Fibroblast of mammary gland (primary cell): Measurements from ENCODE around the gene OAS3.

Experiments used
- DNase-seq: peaks from one replicate; pipeline ENCODE4 v3.0.0-alpha.2; 2010; ENCODE audit warnings: low read depth
- H3K4me3 ChIP-seq: 2 replicates; pipeline ENCODE4 v1.5.1; 2011; ENCODE audit warnings: low read depth, mild to moderate bottlenecking, low read length, moderate library complexity; ENCODE audit not compliant: control insufficient read depth
- CTCF ChIP-seq: conservative IDR thresholded peaks from 2 replicates; pipeline ENCODE4 v1.5.1; 2011; ENCODE audit warnings: low read depth, low read length, inconsistent platforms; ENCODE audit not compliant: control insufficient read depth, insufficient read depth

Gene OAS3

GRCh38 chr12:112964915-112965314 is 26.6 kb downstream of the OAS3 start:
- DNase-seq: no peak
- no peak overlapping the region for H3K4me3 ChIP-seq
- no peak for TF ChIP-seq CTCF

GRCh38 chr12:112965643-112966042 is 27.4 kb downstream of the OAS3 start:
- DNase-seq: no peak
- TF ChIP-seq CTCF: no peak
- H3K4me3 ChIP-seq: no peak overlapping the region

GRCh38 chr12:112967306-112967705 is 29.0 kb downstream of the OAS3 start:
- no peak overlapping the region for H3K4me3 ChIP-seq
- DNase-seq: no peak
- TF ChIP-seq CTCF: no peak

GRCh38 chr12:112967858-112968257 is 29.6 kb downstream of the OAS3 start:
- no peak for DNase-seq
- no peak overlapping the region for H3K4me3 ChIP-seq
- no peak for TF ChIP-seq CTCF

GRCh38 chr12:112969547-112970306 is 31.5 kb downstream of the OAS3 start:
- no peak overlapping the region for H3K4me3 ChIP-seq
- no peak for TF ChIP-seq CTCF
- no peak for DNase-seq

GRCh38 chr12:112970391-112970790 is 32.1 kb downstream of the OAS3 start:
- H3K4me3 ChIP-seq: no peak overlapping the region
- DNase-seq: no peak
- TF ChIP-seq CTCF: no peak
